ENCODE data around the gene SIDT1.

SIDT1 gene

GRCh38 chr3:113597596-113598354 lies 65.4 kb downstream of the SIDT1 start:
- DNase-seq: no peak

- DNase-seq: no peak
These were observed 68.2 kb downstream of the SIDT1 start for GRCh38 chr3:113600418-113601182.

GRCh38 chr3:113601240-113601639 lies 68.9 kb downstream of the SIDT1 start:
- DNase-seq: no peak

GRCh38 chr3:113602256-113602655 lies 69.9 kb downstream of the SIDT1 start:
- no peak for DNase-seq

GRCh38 chr3:113602836-113603235 lies 70.5 kb downstream of the SIDT1 start:
- DNase-seq: no peak

GRCh38 chr3:113606539-113607218 lies 74.3 kb downstream of the SIDT1 start:
- DNase-seq: no peak

GRCh38 chr3:113607219-113607596 lies 74.9 kb downstream of the SIDT1 start:
- no peak for DNase-seq

- DNase-seq: peak; percentile 80 to 93 (median 86)
These were observed 82.0 kb downstream of the SIDT1 start for GRCh38 chr3:113614402-113614801.

GRCh38 chr3:113615976-113616375 lies 83.6 kb downstream of the SIDT1 start:
- DNase-seq: no peak

GRCh38 chr3:113617726-113618125 lies 85.4 kb downstream of the SIDT1 start:
- DNase-seq: no peak

GRCh38 chr3:113620091-113620490 lies 87.7 kb downstream of the SIDT1 start:
- DNase-seq: peak in 3 of 4 experiments; percentile 13 to 67 (median 64)

GRCh38 chr3:113623324-113623723 lies 91.0 kb downstream of the SIDT1 start:
- no peak for DNase-seq

- no peak for DNase-seq
These were observed 91.5 kb downstream of the SIDT1 start for GRCh38 chr3:113623811-113624210.

GRCh38 chr3:113625834-113626233 lies 93.5 kb downstream of the SIDT1 start:
- peak; percentile 42 to 69 (median 56) for DNase-seq

GRCh38 chr3:113626503-113627371 lies 94.4 kb downstream of the SIDT1 start:
- peak; percentile 83 to 89 (median 87) for DNase-seq

- DNase-seq: no peak
These were observed 96.0 kb downstream of the SIDT1 start for GRCh38 chr3:113628316-113628715.

GRCh38 chr3:113628788-113629187 lies 96.4 kb downstream of the SIDT1 start:
- DNase-seq: no peak

GRCh38 chr3:113629584-113630421 lies 97.4 kb downstream of the SIDT1 start:
- DNase-seq: no peak

GRCh38 chr3:113630956-113631542 lies 98.7 kb downstream of the SIDT1 start:
- peak; percentile 7 to 60 (median 46) for DNase-seq

- no peak for DNase-seq
These were observed 99.2 kb downstream of the SIDT1 start for GRCh38 chr3:113631573-113631972.

Measured in suppressor macrophage (primary cell).